ENCODE data around the gene GRIK4.

GRIK4 gene

GRCh38 chr11:120635136-120635810 lies 123.7 kb downstream of the GRIK4 start:
- H3K4me3 ChIP-seq (ENCODE audit: low read length), result no peak overlapping the region
- H3K9ac ChIP-seq (ENCODE audit: low read length), result no peak overlapping the region
- H3K36me3 ChIP-seq (ENCODE audit: control insufficient read depth, insufficient read depth, low read length), result no peaks in the 10 kb centered on the region
- no peaks in the 10 kb centered on the region for H3K4me1 ChIP-seq (ENCODE audit: control insufficient read depth, insufficient read depth, low read length)
- H3K27me3 ChIP-seq (ENCODE audit: control insufficient read depth, insufficient read depth, low read length), result no peaks in the 10 kb centered on the region
- no peak overlapping the region for H3K27ac ChIP-seq (ENCODE audit: low read depth, low read length)

- Histone ChIP-seq H3K9ac (ENCODE audit: low read length) (no peak overlapping the region), H3K4me1 (ENCODE audit: control insufficient read depth, insufficient read depth, low read length) (no peaks in the 10 kb centered on the region), H3K27ac (ENCODE audit: low read depth, low read length) (no peak overlapping the region)
Observed at GRCh38 chr11:120637131-120637530, 125.6 kb downstream of the GRIK4 start.

GRCh38 chr11:120642196-120642894 lies 130.8 kb downstream of the GRIK4 start:
- Histone ChIP-seq H3K9ac (ENCODE audit: low read length) (no peak overlapping the region), H3K4me1 (ENCODE audit: control insufficient read depth, insufficient read depth, low read length) (no peaks in the 10 kb centered on the region), H3K36me3 (ENCODE audit: control insufficient read depth, insufficient read depth, low read length) (no peaks in the 10 kb centered on the region), H3K27ac (ENCODE audit: low read depth, low read length) (no peak overlapping the region), H3K27me3 (ENCODE audit: control insufficient read depth, insufficient read depth, low read length) (no peaks in the 10 kb centered on the region), H3K4me3 (ENCODE audit: low read length) (no peak overlapping the region)

More at GRCh38 chr11:120637131-120637530, 125.6 kb downstream of the GRIK4 start:
- no peaks in the 10 kb centered on the region for H3K36me3 ChIP-seq (ENCODE audit: control insufficient read depth, insufficient read depth, low read length)
- no peak overlapping the region for H3K4me3 ChIP-seq (ENCODE audit: low read length)
- H3K27me3 ChIP-seq (ENCODE audit: control insufficient read depth, insufficient read depth, low read length), result no peaks in the 10 kb centered on the region

GRCh38 chr11:120643284-120643683 lies 131.7 kb downstream of the GRIK4 start:
- Histone ChIP-seq H3K4me1 (ENCODE audit: control insufficient read depth, insufficient read depth, low read length) (no peaks in the 10 kb centered on the region), H3K27ac (ENCODE audit: low read depth, low read length) (no peak overlapping the region), H3K4me3 (ENCODE audit: low read length) (no peak overlapping the region), H3K9ac (ENCODE audit: low read length) (no peak overlapping the region), H3K36me3 (ENCODE audit: control insufficient read depth, insufficient read depth, low read length) (no peaks in the 10 kb centered on the region), H3K27me3 (ENCODE audit: control insufficient read depth, insufficient read depth, low read length) (no peaks in the 10 kb centered on the region)

GRCh38 chr11:120645639-120646038 lies 134.1 kb downstream of the GRIK4 start:
- Histone ChIP-seq H3K4me1 (ENCODE audit: control insufficient read depth, insufficient read depth, low read length) (no peaks in the 10 kb centered on the region), H3K36me3 (ENCODE audit: control insufficient read depth, insufficient read depth, low read length) (no peaks in the 10 kb centered on the region), H3K27ac (ENCODE audit: low read depth, low read length) (no peak overlapping the region), H3K4me3 (ENCODE audit: low read length) (no peak overlapping the region), H3K9ac (ENCODE audit: low read length) (no peak overlapping the region), H3K27me3 (ENCODE audit: control insufficient read depth, insufficient read depth, low read length) (peaks cover 2% of the 10 kb centered on the region)

- Histone ChIP-seq H3K27me3 (ENCODE audit: control insufficient read depth, insufficient read depth, low read length) (peaks cover 2% of the 10 kb centered on the region), H3K36me3 (ENCODE audit: control insufficient read depth, insufficient read depth, low read length) (no peaks in the 10 kb centered on the region), H3K9ac (ENCODE audit: low read length) (no peak overlapping the region), H3K27ac (ENCODE audit: low read depth, low read length) (no peak overlapping the region), H3K4me1 (ENCODE audit: control insufficient read depth, insufficient read depth, low read length) (no peaks in the 10 kb centered on the region), H3K4me3 (ENCODE audit: low read length) (no peak overlapping the region)
Observed at GRCh38 chr11:120646206-120646605, 134.7 kb downstream of the GRIK4 start.

GRCh38 chr11:120647681-120648080 lies 136.1 kb downstream of the GRIK4 start:
- Histone ChIP-seq H3K4me3 (ENCODE audit: low read length) (no peak overlapping the region), H3K4me1 (ENCODE audit: control insufficient read depth, insufficient read depth, low read length) (no peaks in the 10 kb centered on the region), H3K27me3 (ENCODE audit: control insufficient read depth, insufficient read depth, low read length) (peaks cover 2% of the 10 kb centered on the region), H3K27ac (ENCODE audit: low read depth, low read length) (no peak overlapping the region), H3K36me3 (ENCODE audit: control insufficient read depth, insufficient read depth, low read length) (no peaks in the 10 kb centered on the region), H3K9ac (ENCODE audit: low read length) (no peak overlapping the region)

GRCh38 chr11:120648771-120649170 lies 137.2 kb downstream of the GRIK4 start:
- no peak overlapping the region for H3K9ac ChIP-seq (ENCODE audit: low read length)
- peaks cover 2% of the 10 kb centered on the region for H3K27me3 ChIP-seq (ENCODE audit: control insufficient read depth, insufficient read depth, low read length)
- no peaks in the 10 kb centered on the region for H3K4me1 ChIP-seq (ENCODE audit: control insufficient read depth, insufficient read depth, low read length)
- no peaks in the 10 kb centered on the region for H3K36me3 ChIP-seq (ENCODE audit: control insufficient read depth, insufficient read depth, low read length)
- no peak overlapping the region for H3K4me3 ChIP-seq (ENCODE audit: low read length)
- no peak overlapping the region for H3K27ac ChIP-seq (ENCODE audit: low read depth, low read length)

- no peaks in the 10 kb centered on the region for H3K36me3 ChIP-seq (ENCODE audit: control insufficient read depth, insufficient read depth, low read length)
- H3K27ac ChIP-seq (ENCODE audit: low read depth, low read length), result no peak overlapping the region
- H3K4me3 ChIP-seq (ENCODE audit: low read length), result no peak overlapping the region
- peaks cover 2% of the 10 kb centered on the region for H3K27me3 ChIP-seq (ENCODE audit: control insufficient read depth, insufficient read depth, low read length)
- no peak overlapping the region for H3K9ac ChIP-seq (ENCODE audit: low read length)
- H3K4me1 ChIP-seq (ENCODE audit: control insufficient read depth, insufficient read depth, low read length), result no peaks in the 10 kb centered on the region
Observed at GRCh38 chr11:120649316-120649715, 137.8 kb downstream of the GRIK4 start.

GRCh38 chr11:120651396-120651795 lies 139.8 kb downstream of the GRIK4 start:
- H3K9ac ChIP-seq (ENCODE audit: low read length), result no peak overlapping the region
- H3K27ac ChIP-seq (ENCODE audit: low read depth, low read length), result no peak overlapping the region
- peaks cover 2% of the 10 kb centered on the region for H3K27me3 ChIP-seq (ENCODE audit: control insufficient read depth, insufficient read depth, low read length)
- no peaks in the 10 kb centered on the region for H3K36me3 ChIP-seq (ENCODE audit: control insufficient read depth, insufficient read depth, low read length)
- no peak overlapping the region for H3K4me3 ChIP-seq (ENCODE audit: low read length)
- H3K4me1 ChIP-seq (ENCODE audit: control insufficient read depth, insufficient read depth, low read length), result no peaks in the 10 kb centered on the region

- Histone ChIP-seq H3K27me3 (ENCODE audit: control insufficient read depth, insufficient read depth, low read length) (peaks cover 2% of the 10 kb centered on the region), H3K4me3 (ENCODE audit: low read length) (no peak overlapping the region), H3K4me1 (ENCODE audit: control insufficient read depth, insufficient read depth, low read length) (no peaks in the 10 kb centered on the region), H3K9ac (ENCODE audit: low read length) (no peak overlapping the region), H3K36me3 (ENCODE audit: control insufficient read depth, insufficient read depth, low read length) (no peaks in the 10 kb centered on the region), H3K27ac (ENCODE audit: low read depth, low read length) (no peak overlapping the region)
Observed at GRCh38 chr11:120651836-120652235, 140.3 kb downstream of the GRIK4 start.

- Histone ChIP-seq H3K27ac (ENCODE audit: low read depth, low read length) (no peak overlapping the region), H3K9ac (ENCODE audit: low read length) (no peak overlapping the region), H3K4me1 (ENCODE audit: control insufficient read depth, insufficient read depth, low read length) (no peaks in the 10 kb centered on the region), H3K27me3 (ENCODE audit: control insufficient read depth, insufficient read depth, low read length) (peaks cover 2% of the 10 kb centered on the region), H3K36me3 (ENCODE audit: control insufficient read depth, insufficient read depth, low read length) (no peaks in the 10 kb centered on the region), H3K4me3 (ENCODE audit: low read length) (no peak overlapping the region)
Observed at GRCh38 chr11:120652705-120653335, 141.3 kb downstream of the GRIK4 start.
